Jurkat, Clone E6-1 (cell line): ENCODE results near the gene CPA1.
A peak's percentile ranks its signal among the peaks of the same experiment; 100 is the strongest.

Source experiments
- DNase-seq: peaks from one replicate; pipeline ENCODE4 v3.0.0-alpha.2; 2011; ENCODE audit warnings: low read depth, low spot score
- H3K4me3 ChIP-seq: 2 replicates; pipeline ENCODE4 v1.5.1; 2011; ENCODE audit warnings: mild to moderate bottlenecking, low read length, control low read depth, moderate library complexity

The CPA1 gene

GRCh38 chr7:130352194-130353074 is 27.9 kb upstream of the CPA1 start:
- no peak overlapping the region for H3K4me3 ChIP-seq
- no peak for DNase-seq

GRCh38 chr7:130353196-130353595 is 27.1 kb upstream of the CPA1 start:
- no peak for DNase-seq
- H3K4me3 ChIP-seq: no peak overlapping the region

GRCh38 chr7:130356121-130356875 is 24.0 kb upstream of the CPA1 start:
- H3K4me3 ChIP-seq: no peak overlapping the region
- DNase-seq: no peak

GRCh38 chr7:130356876-130357611 is 23.2 kb upstream of the CPA1 start:
- H3K4me3 ChIP-seq: no peak overlapping the region
- DNase-seq: no peak

GRCh38 chr7:130358471-130358870 is 21.8 kb upstream of the CPA1 start:
- no peak overlapping the region for H3K4me3 ChIP-seq
- DNase-seq: no peak

- H3K4me3 ChIP-seq: no peak overlapping the region
- no peak for DNase-seq
Observed at GRCh38 chr7:130359276-130359857, 20.9 kb upstream of the CPA1 start.

GRCh38 chr7:130360518-130360917 is 19.8 kb upstream of the CPA1 start:
- no peak for DNase-seq
- H3K4me3 ChIP-seq: no peak overlapping the region

- no peak for DNase-seq
- H3K4me3 ChIP-seq: no peak overlapping the region
Observed at GRCh38 chr7:130361681-130362080, 18.6 kb upstream of the CPA1 start.

- DNase-seq: no peak
Observed at GRCh38 chr7:130362251-130362816, 18.0 kb upstream of the CPA1 start.

GRCh38 chr7:130363026-130363847 is 17.1 kb upstream of the CPA1 start:
- H3K4me3 ChIP-seq: no peak overlapping the region
- no peak for DNase-seq

More at GRCh38 chr7:130362251-130362816, 18.0 kb upstream of the CPA1 start:
- H3K4me3 ChIP-seq: no peak overlapping the region

- DNase-seq: no peak
- no peak overlapping the region for H3K4me3 ChIP-seq
Observed at GRCh38 chr7:130364451-130364850, 15.8 kb upstream of the CPA1 start.

GRCh38 chr7:130365088-130365487 is 15.2 kb upstream of the CPA1 start:
- H3K4me3 ChIP-seq: no peak overlapping the region
- DNase-seq: no peak

- peak; percentile 80 for DNase-seq
Observed at GRCh38 chr7:130365511-130366441, 14.5 kb upstream of the CPA1 start.

GRCh38 chr7:130366564-130366963 is 13.7 kb upstream of the CPA1 start:
- no peak overlapping the region for H3K4me3 ChIP-seq
- DNase-seq: no peak

More at GRCh38 chr7:130365511-130366441, 14.5 kb upstream of the CPA1 start:
- H3K4me3 ChIP-seq: no peak overlapping the region

GRCh38 chr7:130367088-130367755 is 13.1 kb upstream of the CPA1 start:
- no peak for DNase-seq
- no peak overlapping the region for H3K4me3 ChIP-seq

GRCh38 chr7:130367836-130368746 is 12.2 kb upstream of the CPA1 start:
- peak; percentile 60 for DNase-seq
- no peak overlapping the region for H3K4me3 ChIP-seq
